Stimulated activated CD4-positive, alpha-beta T cell treated with anti-CD3 and anti-CD28 coated beads, Interleukin-1b, Interleukin-23, amount 100 ng/mL, for 4 hours (primary cell): Measurements from ENCODE around the gene TIGD1.

Experiments
- DNase-seq, 2 donors: peaks; one replicate each; pipeline ENCODE4 v3.0.0-alpha.2; 2020; ENCODE audit warnings: low read depth in 2 of 2

TIGD1 gene

GRCh38 chr2:232523682-232524597, 26.4 kb downstream of the TIGD1 start:
- DNase-seq, result peak in 1 of 2 donors; percentile 23

- DNase-seq, result no peak
Measured at GRCh38 chr2:232523402-232523681, 27.0 kb downstream of the TIGD1 start.

- DNase-seq, result no peak
Measured at GRCh38 chr2:232522623-232523401, 27.5 kb downstream of the TIGD1 start.

- DNase-seq, result peak; percentile 66 to 76
Measured at GRCh38 chr2:232521959-232522622, 28.3 kb downstream of the TIGD1 start.

- no peak for DNase-seq
Measured at GRCh38 chr2:232521098-232521497, 29.3 kb downstream of the TIGD1 start.

- no peak for DNase-seq
Measured at GRCh38 chr2:232520489-232520888, 29.9 kb downstream of the TIGD1 start.

GRCh38 chr2:232519581-232520438, 30.5 kb downstream of the TIGD1 start, which contains the start of gene PRSS56:
PRSS56 (plus strand) TSS chr2:232520388; CDS start chr2:232520599, 211 bp downstream.
- DNase-seq, result no peak

GRCh38 chr2:232518844-232519243, 31.5 kb downstream of the TIGD1 start:
- no peak for DNase-seq

- DNase-seq, result no peak
Measured at GRCh38 chr2:232516551-232516950, 33.8 kb downstream of the TIGD1 start.

GRCh38 chr2:232515639-232516038, 34.7 kb downstream of the TIGD1 start:
- no peak for DNase-seq

GRCh38 chr2:232513353-232513752, 37.0 kb downstream of the TIGD1 start:
- DNase-seq, result no peak

- no peak for DNase-seq
Measured at GRCh38 chr2:232512602-232513001, 37.8 kb downstream of the TIGD1 start.

GRCh38 chr2:232511336-232511890, 38.9 kb downstream of the TIGD1 start:
- DNase-seq, result no peak

GRCh38 chr2:232508251-232508650, 42.1 kb downstream of the TIGD1 start:
- DNase-seq, result no peak

GRCh38 chr2:232506709-232507108, 43.6 kb downstream of the TIGD1 start:
- no peak for DNase-seq

- DNase-seq, result no peak
Measured at GRCh38 chr2:232505856-232506255, 44.5 kb downstream of the TIGD1 start.

- no peak for DNase-seq
Measured at GRCh38 chr2:232504438-232504837, 45.9 kb downstream of the TIGD1 start.

- no peak for DNase-seq
Measured at GRCh38 chr2:232503809-232504323, 46.5 kb downstream of the TIGD1 start.

GRCh38 chr2:232502911-232503808, 47.2 kb downstream of the TIGD1 start:
- peak; percentile 29 to 36 for DNase-seq

GRCh38 chr2:232502511-232502910, 47.8 kb downstream of the TIGD1 start:
- DNase-seq, result no peak
